Suprapubic skin (tissue), 4 donors: ENCODE data around the gene TSR1.

Experiments
- CTCF ChIP-seq, 2 donors: fragments of 200-600 bp in 1 of 2; fragments of 450-650 bp in 1 of 2; sonication (generic) in 1 of 2; IDR thresholded peaks; one replicate each; pipeline ENCODE4 v1.5.1; 2016 to 2019; ENCODE audit warnings: antibody characterized with exemption in 2 of 2, mild to moderate bottlenecking in 1 of 2, moderate library complexity in 1 of 2
- EP300 ChIP-seq: sonication (generic); formaldehyde crosslinking; IDR thresholded peaks from one replicate; pipeline ENCODE4 v1.6.1; 2017; ENCODE audit warnings: antibody characterized with exemption
- POLR2A ChIP-seq, 2 donors: fragments of 450-650 bp; IDR thresholded peaks; one replicate each; pipeline ENCODE4 v1.6.1; 2017; ENCODE audit warnings: antibody characterized with exemption in 2 of 2, mild to moderate bottlenecking in 2 of 2, moderate library complexity in 2 of 2
- POLR2AphosphoS5 ChIP-seq, 3 donors: sonication (generic); formaldehyde crosslinking; IDR thresholded peaks; one replicate each; pipeline ENCODE4 v1.6.1; 2017; ENCODE audit warnings: antibody characterized with exemption in 3 of 3

- TF ChIP-seq CTCF (IDR thresholded peaks at IDR 0.05) (no peak), POLR2AphosphoS5 (IDR thresholded peaks at IDR 0.05) (no peak), EP300 (no peak), POLR2A (IDR thresholded peaks at IDR 0.05) (no peak)
Measured at GRCh38 chr17:2370211-2370589, 33.9 kb upstream of the TSR1 start.
